ENCODE results near the gene SYT7. TPM values are rescaled to one million over a fixed set of nuclear protein-coding genes. Genes with fewer than 3 reads are reported as not detected.

SYT7 gene
- total RNA-seq, 1 donor from 2014 or later = not detected

GRCh38 chr11:61528114-61528513 is 52.8 kb downstream of the SYT7 start:
- Mint-ChIP-seq H3K27ac (no peak overlapping the region), H3K4me1 (no peaks in the 10 kb centered on the region), H3K27me3 (peaks cover 29% of the 10 kb centered on the region), H3K36me3 (ENCODE audit: low read depth) (no peaks in the 10 kb centered on the region), H3K9me3 (no peaks in the 10 kb centered on the region), H3K4me3 (no peak overlapping the region)
- no peak for DNase-seq
- CTCF ChIA-PET = no interaction called here
- POLR2A ChIA-PET = no interaction called here
- TF ChIP-seq, protein P1, sequence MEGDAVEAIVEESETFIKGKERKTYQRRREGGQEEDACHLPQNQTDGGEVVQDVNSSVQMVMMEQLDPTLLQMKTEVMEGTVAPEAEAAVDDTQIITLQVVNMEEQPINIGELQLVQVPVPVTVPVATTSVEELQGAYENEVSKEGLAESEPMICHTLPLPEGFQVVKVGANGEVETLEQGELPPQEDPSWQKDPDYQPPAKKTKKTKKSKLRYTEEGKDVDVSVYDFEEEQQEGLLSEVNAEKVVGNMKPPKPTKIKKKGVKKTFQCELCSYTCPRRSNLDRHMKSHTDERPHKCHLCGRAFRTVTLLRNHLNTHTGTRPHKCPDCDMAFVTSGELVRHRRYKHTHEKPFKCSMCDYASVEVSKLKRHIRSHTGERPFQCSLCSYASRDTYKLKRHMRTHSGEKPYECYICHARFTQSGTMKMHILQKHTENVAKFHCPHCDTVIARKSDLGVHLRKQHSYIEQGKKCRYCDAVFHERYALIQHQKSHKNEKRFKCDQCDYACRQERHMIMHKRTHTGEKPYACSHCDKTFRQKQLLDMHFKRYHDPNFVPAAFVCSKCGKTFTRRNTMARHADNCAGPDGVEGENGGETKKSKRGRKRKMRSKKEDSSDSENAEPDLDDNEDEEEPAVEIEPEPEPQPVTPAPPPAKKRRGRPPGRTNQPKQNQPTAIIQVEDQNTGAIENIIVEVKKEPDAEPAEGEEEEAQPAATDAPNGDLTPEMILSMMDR (IDR thresholded peaks at IDR 0.05) = no peak
- no peak for ATAC-seq (ENCODE audit: low read depth)
- intact Hi-C loops (cut with micrococcal nuclease) = no loop called here

- Mint-ChIP-seq H3K9me3 (no peaks in the 10 kb centered on the region), H3K27ac (no peak overlapping the region), H3K36me3 (ENCODE audit: low read depth) (no peaks in the 10 kb centered on the region), H3K27me3 (peaks cover 31% of the 10 kb centered on the region), H3K4me3 (no peak overlapping the region), H3K4me1 (no peaks in the 10 kb centered on the region)
- CTCF ChIA-PET = interaction anchor here (1.0 kb wide), 1 partner anchor 10 kb away, joined by 4 read pairs; no protein-coding TSS in a partner anchor
- POLR2A ChIA-PET = no interaction called here
- TF ChIP-seq, protein P1 (IDR thresholded peaks at IDR 0.05) = no peak
- ATAC-seq (ENCODE audit: low read depth) (no peak), DNase-seq (no peak)
- intact Hi-C loops (cut with micrococcal nuclease) = no loop called here
These were observed 53.7 kb downstream of the SYT7 start for GRCh38 chr11:61526956-61527731.

GRCh38 chr11:61526229-61526628 is 54.6 kb downstream of the SYT7 start:
- no peak for ATAC-seq (ENCODE audit: low read depth)
- H3K27me3 Mint-ChIP-seq = peaks cover 31% of the 10 kb centered on the region
- CTCF ChIA-PET = interaction anchor here (0.7 to 1.0 kb wide), 2 partner anchors 9 kb away, joined by 4 read pairs; no protein-coding TSS in a partner anchor

DNA sequence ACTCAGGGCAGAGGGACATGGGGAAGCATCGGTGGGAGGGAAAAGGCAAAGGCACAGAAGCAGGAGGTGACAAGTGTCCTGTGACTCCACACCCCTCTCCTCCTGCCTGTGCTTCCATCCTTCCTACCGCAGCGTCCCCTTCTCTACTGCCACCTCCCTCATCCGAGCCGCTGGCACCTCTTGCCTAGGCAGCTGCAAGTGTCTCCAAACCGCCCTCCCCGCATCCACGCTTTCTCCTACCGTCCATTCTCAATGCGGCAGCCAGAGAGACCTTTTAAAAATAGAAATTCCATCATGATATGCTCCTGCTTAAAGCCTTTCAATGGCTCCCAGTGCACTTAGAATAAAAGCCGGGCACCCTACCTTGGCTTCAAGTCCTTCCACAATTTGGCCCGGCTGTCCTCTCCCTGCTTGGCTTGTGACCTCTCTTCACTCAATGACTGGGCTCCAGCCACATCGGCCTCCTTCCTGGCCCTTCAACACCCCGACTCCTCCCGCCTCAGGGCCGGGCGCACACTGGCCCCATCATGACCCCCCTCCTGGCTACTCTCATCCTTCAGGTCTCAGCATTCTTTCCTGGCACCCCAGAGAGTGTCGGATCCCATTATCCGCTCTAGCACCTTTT is 55.8 kb downstream of the SYT7 start:
- no peak overlapping the region for H3K4me3 Mint-ChIP-seq
- no peaks in the 10 kb centered on the region for H3K36me3 Mint-ChIP-seq (ENCODE audit: low read depth)
- ATAC-seq (ENCODE audit: low read depth) (no peak), DNase-seq (no peak)
- H3K27ac Mint-ChIP-seq = no peak overlapping the region
- peaks cover 29% of the 10 kb centered on the region for H3K27me3 Mint-ChIP-seq
- TF ChIP-seq, protein P1 (IDR thresholded peaks at IDR 0.05) = no peak
- H3K4me1 Mint-ChIP-seq = no peaks in the 10 kb centered on the region
- intact Hi-C loops (cut with micrococcal nuclease) = no loop called here
- POLR2A ChIA-PET = no interaction called here
- H3K9me3 Mint-ChIP-seq = no peaks in the 10 kb centered on the region
- CTCF ChIA-PET = no interaction called here

More at GRCh38 chr11:61526229-61526628, 54.6 kb downstream of the SYT7 start:
- TF ChIP-seq, protein P1 (IDR thresholded peaks at IDR 0.05) = no peak
- no peaks in the 10 kb centered on the region for H3K36me3 Mint-ChIP-seq (ENCODE audit: low read depth)
- POLR2A ChIA-PET = no interaction called here
- intact Hi-C loops (cut with micrococcal nuclease) = no loop called here
- no peak overlapping the region for H3K4me3 Mint-ChIP-seq
- no peak for DNase-seq
- H3K27ac Mint-ChIP-seq = no peak overlapping the region
- H3K9me3 Mint-ChIP-seq = no peaks in the 10 kb centered on the region
- H3K4me1 Mint-ChIP-seq = no peaks in the 10 kb centered on the region

DNA sequence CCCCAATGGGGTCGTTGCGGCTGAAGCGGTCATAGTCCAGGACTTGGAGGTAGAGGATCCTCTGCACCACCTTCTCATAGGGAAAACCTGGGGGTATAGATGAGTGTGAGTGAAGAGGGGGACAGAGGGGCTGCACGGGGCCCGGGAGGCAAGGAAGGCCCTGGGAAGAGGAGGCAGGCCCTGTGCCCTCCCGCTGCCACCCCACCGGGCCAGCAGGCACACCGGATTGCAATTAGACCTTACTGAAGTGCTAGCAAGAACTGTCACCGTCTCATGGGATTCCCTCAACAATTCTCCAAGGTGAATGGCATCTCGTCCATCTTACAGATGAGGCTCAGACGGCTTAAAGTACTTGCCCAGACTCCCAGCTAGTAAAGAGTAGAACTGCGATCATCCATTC is 56.4 kb downstream of the SYT7 start:
- Mint-ChIP-seq H3K4me1 (no peaks in the 10 kb centered on the region), H3K27ac (no peak overlapping the region), H3K9me3 (no peaks in the 10 kb centered on the region), H3K27me3 (peaks cover 28% of the 10 kb centered on the region), H3K4me3 (no peak overlapping the region), H3K36me3 (ENCODE audit: low read depth) (no peaks in the 10 kb centered on the region)
- POLR2A ChIA-PET = no interaction called here
- intact Hi-C loops (cut with micrococcal nuclease) = no loop called here
- DNase-seq (no peak), ATAC-seq (ENCODE audit: low read depth) (no peak)
- TF ChIP-seq, protein P1 (IDR thresholded peaks at IDR 0.05) = no peak
- CTCF ChIA-PET = no interaction called here

Data from activated B cell treated with CpG ODN at 0.5 μM for 24 hours (primary cell).